ENCODE measurements around the gene SLC12A7. TPM values are rescaled to one million over a fixed set of nuclear protein-coding genes. Genes with fewer than 3 reads are reported as not detected.
A peak's percentile ranks its signal among the peaks of the same experiment; 100 is the strongest.

The SLC12A7 gene
- total and polyA plus RNA-seq, 9 of the 15 experiments (the other 6 are each of a cell fraction or from before 2014, with no cell fraction given) = 0.01 to 3.1 (median 0.56) TPM

DNA sequence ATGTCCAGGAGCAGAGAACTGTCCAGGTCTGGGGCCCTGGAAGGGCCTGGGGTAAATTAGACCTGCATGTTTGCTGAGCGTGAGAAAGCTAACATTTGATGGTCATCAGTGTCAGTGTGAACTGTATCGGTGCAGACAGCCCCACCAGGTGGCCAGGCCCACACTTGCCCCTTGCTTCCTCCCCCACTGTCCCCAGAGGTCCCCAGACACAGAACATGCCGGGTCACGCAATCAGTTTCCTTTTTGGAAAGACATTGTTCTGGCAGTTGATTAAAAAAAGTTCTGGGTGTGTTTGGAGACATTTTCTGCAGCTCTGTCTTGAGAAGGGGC lies 101.7 kb downstream of the SLC12A7 start (continued):
- TF ChIP-seq, protein P1, sequence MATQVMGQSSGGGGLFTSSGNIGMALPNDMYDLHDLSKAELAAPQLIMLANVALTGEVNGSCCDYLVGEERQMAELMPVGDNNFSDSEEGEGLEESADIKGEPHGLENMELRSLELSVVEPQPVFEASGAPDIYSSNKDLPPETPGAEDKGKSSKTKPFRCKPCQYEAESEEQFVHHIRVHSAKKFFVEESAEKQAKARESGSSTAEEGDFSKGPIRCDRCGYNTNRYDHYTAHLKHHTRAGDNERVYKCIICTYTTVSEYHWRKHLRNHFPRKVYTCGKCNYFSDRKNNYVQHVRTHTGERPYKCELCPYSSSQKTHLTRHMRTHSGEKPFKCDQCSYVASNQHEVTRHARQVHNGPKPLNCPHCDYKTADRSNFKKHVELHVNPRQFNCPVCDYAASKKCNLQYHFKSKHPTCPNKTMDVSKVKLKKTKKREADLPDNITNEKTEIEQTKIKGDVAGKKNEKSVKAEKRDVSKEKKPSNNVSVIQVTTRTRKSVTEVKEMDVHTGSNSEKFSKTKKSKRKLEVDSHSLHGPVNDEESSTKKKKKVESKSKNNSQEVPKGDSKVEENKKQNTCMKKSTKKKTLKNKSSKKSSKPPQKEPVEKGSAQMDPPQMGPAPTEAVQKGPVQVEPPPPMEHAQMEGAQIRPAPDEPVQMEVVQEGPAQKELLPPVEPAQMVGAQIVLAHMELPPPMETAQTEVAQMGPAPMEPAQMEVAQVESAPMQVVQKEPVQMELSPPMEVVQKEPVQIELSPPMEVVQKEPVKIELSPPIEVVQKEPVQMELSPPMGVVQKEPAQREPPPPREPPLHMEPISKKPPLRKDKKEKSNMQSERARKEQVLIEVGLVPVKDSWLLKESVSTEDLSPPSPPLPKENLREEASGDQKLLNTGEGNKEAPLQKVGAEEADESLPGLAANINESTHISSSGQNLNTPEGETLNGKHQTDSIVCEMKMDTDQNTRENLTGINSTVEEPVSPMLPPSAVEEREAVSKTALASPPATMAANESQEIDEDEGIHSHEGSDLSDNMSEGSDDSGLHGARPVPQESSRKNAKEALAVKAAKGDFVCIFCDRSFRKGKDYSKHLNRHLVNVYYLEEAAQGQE (IDR thresholded peaks at IDR 0.05; ENCODE audit: borderline replicate concordance) = peak; percentile 40; the same call in 1 of the 2 replicates
- TF ChIP-seq, protein P1 (CRISPR knock-in tag; IDR thresholded peaks at IDR 0.05; ENCODE audit: low read depth) = no peak
- no peak for TF ChIP-seq ZBTB33 (CRISPR knock-in tag; IDR thresholded peaks at IDR 0.05)

Measured in K562 (cell line).